IgD-negative memory B cell (primary cell): ENCODE measurements around the gene HINFP. TPM values are rescaled to one million over a fixed set of nuclear protein-coding genes. Genes with fewer than 3 reads are reported as not detected.
A peak's percentile ranks its signal among the peaks of the same experiment; 100 is the strongest.
"Not testable (repeated sequence)": the region's sequence is repeated elsewhere in the genome, so short reads cannot be mapped to it uniquely, and the experiment has no call there.

Experiments
- H3K27ac Mint-ChIP-seq, 3 donors: one replicate each; pipeline ENCODE4 v1.8.0; 2020 to 2022; ENCODE audit warnings: mild to moderate bottlenecking in 3 of 3, mixed read lengths in 3 of 3, moderate library complexity in 1 of 3
- H3K27me3 Mint-ChIP-seq: one replicate; pipeline ENCODE4 v1.8.0; 2021; ENCODE audit warnings: mixed read lengths
- H3K36me3 Mint-ChIP-seq: one replicate; pipeline ENCODE4 v1.8.0; 2020; ENCODE audit warnings: mild to moderate bottlenecking, mixed read lengths
- H3K4me1 Mint-ChIP-seq, 3 donors: one replicate each; pipeline ENCODE4 v1.8.0; 2020 to 2022; ENCODE audit warnings: mixed read lengths in 3 of 3, mild to moderate bottlenecking in 1 of 3
- H3K4me3 Mint-ChIP-seq, 4 donors: one replicate each; pipeline ENCODE4 v1.8.0; 2020 to 2022; ENCODE audit warnings: mild to moderate bottlenecking in 4 of 4, mixed read lengths in 4 of 4, moderate library complexity in 3 of 4
- H3K9me3 Mint-ChIP-seq, 3 donors: one replicate each; pipeline ENCODE4 v1.8.0; 2020 to 2021; ENCODE audit warnings: mixed read lengths in 3 of 3, mild to moderate bottlenecking in 1 of 3
- polyA plus RNA-seq: library from polyadenylated mRNA; unstranded; fragments of 300-500 nt; fragmentation: Illumina TruSeq; gene quantifications from one replicate; pipeline ENCODE4 v1.2.3, GENCODE V29; 2021

The HINFP gene
- polyA plus RNA-seq, 1 donor from 2014 or later, result 12.9 TPM

GRCh38 chr11:119152043-119152442 is 30.7 kb downstream of the HINFP start:
- Mint-ChIP-seq H3K4me1 (peaks cover 0 to 10% (median 5%) of the 10 kb centered on the region in 3 donors), H3K27me3 (peaks cover 47% of the 10 kb centered on the region), H3K9me3 (peaks cover 0 to 2% (median 0%) of the 10 kb centered on the region in 3 donors), H3K36me3 (no peaks in the 10 kb centered on the region), H3K27ac (no peak overlapping the region), H3K4me3 (no peak overlapping the region)

DNA sequence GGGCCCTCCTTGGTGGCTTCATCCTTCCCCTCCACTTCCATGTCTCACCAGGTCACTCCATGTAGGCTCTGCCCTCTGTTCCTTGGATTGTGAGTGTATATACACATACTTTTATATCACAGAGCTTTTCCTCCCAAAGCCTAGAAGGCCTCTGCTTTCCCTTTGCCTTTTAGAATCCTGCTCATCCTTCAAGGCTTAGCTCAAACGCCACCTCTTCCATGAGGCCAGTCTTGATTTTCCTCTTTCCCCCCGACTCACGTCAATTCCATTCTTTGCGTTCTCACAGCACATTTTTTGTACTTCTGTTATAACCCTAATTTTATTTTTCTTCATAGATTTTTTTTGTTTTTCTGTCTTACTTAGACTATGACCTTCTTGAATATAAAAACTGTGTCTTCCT is 31.2 kb downstream of the HINFP start:
- peaks cover 0 to 7% (median 5%) of the 10 kb centered on the region in 3 donors for H3K4me1 Mint-ChIP-seq

GRCh38 chr11:119153049-119153818 is 31.9 kb downstream of the HINFP start:
- no peaks in the 10 kb centered on the region for H3K36me3 Mint-ChIP-seq
- H3K4me3 Mint-ChIP-seq, result no peak overlapping the region
- peaks cover 0 to 2% (median 0%) of the 10 kb centered on the region in 3 donors for H3K9me3 Mint-ChIP-seq
- no peak overlapping the region for H3K27ac Mint-ChIP-seq
- peaks cover 40% of the 10 kb centered on the region for H3K27me3 Mint-ChIP-seq
- H3K4me1 Mint-ChIP-seq, result peaks cover 0 to 5% (median 1%) of the 10 kb centered on the region in 3 donors

More for the DNA sequence above, 31.2 kb downstream of the HINFP start:
- Mint-ChIP-seq H3K4me3 (no peak overlapping the region), H3K27me3 (peaks cover 43% of the 10 kb centered on the region), H3K9me3 (peaks cover 0 to 2% (median 0%) of the 10 kb centered on the region in 3 donors), H3K27ac (no peak overlapping the region), H3K36me3 (no peaks in the 10 kb centered on the region)

GRCh38 chr11:119154178-119154577 is 32.8 kb downstream of the HINFP start:
- H3K27ac Mint-ChIP-seq, result no peak overlapping the region
- H3K4me3 Mint-ChIP-seq, result no peak overlapping the region
- peaks cover 0 to 3% (median 0%) of the 10 kb centered on the region in 3 donors for H3K4me1 Mint-ChIP-seq
- peaks cover 37% of the 10 kb centered on the region for H3K27me3 Mint-ChIP-seq
- H3K36me3 Mint-ChIP-seq, result no peaks in the 10 kb centered on the region
- peaks cover 0 to 2% (median 0%) of the 10 kb centered on the region in 3 donors for H3K9me3 Mint-ChIP-seq

DNA sequence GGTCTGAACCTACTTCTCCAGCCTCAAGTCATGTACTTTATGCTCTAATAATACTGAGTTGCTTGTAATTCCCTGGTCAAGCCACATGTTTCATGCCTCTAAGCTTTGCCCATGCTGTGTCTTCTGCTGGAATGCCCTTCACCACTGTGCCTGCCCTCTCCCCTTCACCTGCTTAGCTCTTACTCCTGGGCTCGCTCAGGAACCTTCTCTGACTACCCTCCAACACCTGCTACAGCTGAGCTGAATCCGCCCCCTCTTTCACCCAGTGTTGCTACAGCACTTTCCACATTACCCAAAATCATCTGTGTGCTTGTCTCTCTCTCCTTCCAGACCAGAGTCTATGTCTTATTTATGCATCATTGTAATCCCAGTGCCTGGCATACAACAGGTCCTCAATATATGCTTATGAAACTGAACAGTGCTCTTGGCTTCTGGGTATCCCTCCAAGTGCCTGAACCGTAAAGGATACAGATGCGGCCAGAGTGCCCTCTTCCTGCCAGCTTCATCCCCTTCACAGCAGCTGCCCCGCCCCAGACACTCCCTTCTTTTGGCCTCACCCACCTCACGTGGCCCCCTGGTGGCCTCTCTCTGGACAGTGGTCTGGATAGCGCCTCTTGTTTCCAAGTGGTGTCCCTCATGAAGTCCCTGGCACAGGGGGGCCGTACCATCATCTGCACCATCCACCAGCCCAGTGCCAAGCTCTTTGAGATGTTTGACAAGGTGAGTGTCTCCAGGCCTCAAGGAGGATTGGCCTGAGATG is 34.5 kb downstream of the HINFP start:
- Mint-ChIP-seq H3K4me1 (peaks cover 0 to 3% (median 0%) of the 10 kb centered on the region in 3 donors), H3K9me3 (peaks cover 0 to 2% (median 0%) of the 10 kb centered on the region in 3 donors), H3K27ac (peak overlapping the region in 1 of 3 donors; percentile 88), H3K27me3 (peaks cover 29% of the 10 kb centered on the region), H3K4me3 (no peak overlapping the region), H3K36me3 (no peaks in the 10 kb centered on the region)

GRCh38 chr11:119156496-119156895 is 35.1 kb downstream of the HINFP start:
- Mint-ChIP-seq H3K27me3 (peaks cover 27% of the 10 kb centered on the region), H3K27ac (no peak overlapping the region), H3K9me3 (peaks cover 0 to 2% (median 0%) of the 10 kb centered on the region in 3 donors), H3K4me1 (no peaks in the 10 kb centered on the region), H3K4me3 (no peak overlapping the region), H3K36me3 (no peaks in the 10 kb centered on the region)

DNA sequence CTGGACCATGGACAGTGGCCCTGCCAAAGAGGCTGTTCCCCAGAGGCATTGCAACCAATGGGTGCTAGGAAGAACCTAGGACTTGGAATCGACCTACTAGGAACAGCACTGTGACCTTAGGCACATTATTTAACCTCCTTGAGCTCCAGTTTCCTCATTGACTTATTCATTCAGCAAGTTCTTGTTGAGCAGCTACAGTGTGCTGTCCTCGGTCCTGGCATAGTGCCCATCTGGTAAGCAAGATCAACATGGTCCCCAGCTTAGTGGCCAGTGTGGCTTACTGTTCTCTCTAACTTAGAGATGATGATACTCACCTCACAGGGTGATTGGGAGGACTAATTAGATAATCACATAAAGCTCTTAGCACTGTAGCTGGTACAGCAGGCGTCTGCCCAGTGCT is 35.7 kb downstream of the HINFP start:
- peaks cover 23% of the 10 kb centered on the region for H3K27me3 Mint-ChIP-seq

GRCh38 chr11:119158467-119158866 is 37.1 kb downstream of the HINFP start:
- Mint-ChIP-seq H3K9me3 (peaks cover 0 to 2% (median 0%) of the 10 kb centered on the region in 3 donors), H3K4me3 (no peak overlapping the region), H3K27ac (no peak overlapping the region), H3K36me3 (no peaks in the 10 kb centered on the region), H3K4me1 (no peaks in the 10 kb centered on the region), H3K27me3 (peaks cover 23% of the 10 kb centered on the region)

More for the DNA sequence above, 35.7 kb downstream of the HINFP start:
- Mint-ChIP-seq H3K36me3 (no peaks in the 10 kb centered on the region), H3K4me1 (no peaks in the 10 kb centered on the region), H3K27ac (no peak overlapping the region), H3K9me3 (peaks cover 0 to 2% (median 0%) of the 10 kb centered on the region in 3 donors), H3K4me3 (no peak overlapping the region)

DNA sequence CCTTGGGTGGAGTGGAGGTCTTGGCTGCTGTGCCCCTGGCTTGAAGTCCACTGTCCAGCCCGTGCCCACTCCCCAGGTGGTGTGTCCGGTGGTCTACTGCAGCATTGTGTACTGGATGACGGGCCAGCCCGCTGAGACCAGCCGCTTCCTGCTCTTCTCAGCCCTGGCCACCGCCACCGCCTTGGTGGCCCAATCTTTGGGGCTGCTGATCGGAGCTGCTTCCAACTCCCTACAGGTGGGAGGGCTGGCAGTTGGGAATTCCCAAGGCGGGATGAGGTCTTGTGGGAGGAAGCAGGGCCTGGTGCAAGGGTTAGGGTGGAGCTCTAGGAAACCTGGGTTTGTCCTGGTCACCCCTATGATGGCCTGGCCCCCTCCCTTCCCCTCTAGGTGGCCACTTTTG is 38.8 kb downstream of the HINFP start:
- Mint-ChIP-seq H3K4me1 (no peaks in the 10 kb centered on the region), H3K9me3 (no peaks in the 10 kb centered on the region), H3K27me3 (peaks cover 13% of the 10 kb centered on the region), H3K36me3 (no peaks in the 10 kb centered on the region), H3K27ac (no peak overlapping the region), H3K4me3 (no peak overlapping the region)

DNA sequence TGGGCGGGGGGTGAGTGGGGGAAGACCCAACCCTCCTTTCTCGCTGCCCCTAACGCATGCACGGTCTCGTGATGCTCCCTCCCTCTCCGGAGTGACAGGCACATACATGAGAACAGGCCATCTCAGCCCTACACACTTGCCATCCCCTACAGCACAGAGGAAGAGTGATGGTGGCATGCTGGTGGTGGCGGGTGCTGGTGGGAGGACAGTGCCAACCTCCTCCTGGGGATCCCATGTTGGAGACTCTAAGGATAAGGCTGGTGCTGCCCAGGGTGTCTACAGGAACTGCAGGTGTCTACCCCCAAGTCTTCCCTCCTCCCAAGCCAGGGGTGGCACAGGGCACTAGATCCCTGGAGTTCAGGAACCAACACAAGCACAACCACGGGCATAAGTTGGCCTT is 40.5 kb downstream of the HINFP start:
- Mint-ChIP-seq H3K4me1 (no peaks in the 10 kb centered on the region), H3K27ac (no peak overlapping the region), H3K4me3 (no peak overlapping the region), H3K9me3 (no peaks in the 10 kb centered on the region), H3K27me3 (peaks cover 1% of the 10 kb centered on the region), H3K36me3 (no peaks in the 10 kb centered on the region)

GRCh38 chr11:119166368-119167076 is 45.1 kb downstream of the HINFP start:
- H3K4me3 Mint-ChIP-seq, result peak overlapping the region in 1 of 4 donors; percentile 43
- H3K27ac Mint-ChIP-seq, result no peak overlapping the region
- H3K27me3 Mint-ChIP-seq, result no peaks in the 10 kb centered on the region
- H3K4me1 Mint-ChIP-seq, result peaks cover 0 to 2% (median 0%) of the 10 kb centered on the region in 3 donors
- no peaks in the 10 kb centered on the region for H3K9me3 Mint-ChIP-seq
- H3K36me3 Mint-ChIP-seq, result no peaks in the 10 kb centered on the region

- H3K9me3 Mint-ChIP-seq, H3K36me3 Mint-ChIP-seq, H3K4me3 Mint-ChIP-seq, H3K4me1 Mint-ChIP-seq, H3K27me3 Mint-ChIP-seq: not testable (repeated sequence)
- peak overlapping the region in 1 of 3 donors; percentile 5 for H3K27ac Mint-ChIP-seq
Observed at GRCh38 chr11:119167077-119167458, 45.7 kb downstream of the HINFP start.

DNA sequence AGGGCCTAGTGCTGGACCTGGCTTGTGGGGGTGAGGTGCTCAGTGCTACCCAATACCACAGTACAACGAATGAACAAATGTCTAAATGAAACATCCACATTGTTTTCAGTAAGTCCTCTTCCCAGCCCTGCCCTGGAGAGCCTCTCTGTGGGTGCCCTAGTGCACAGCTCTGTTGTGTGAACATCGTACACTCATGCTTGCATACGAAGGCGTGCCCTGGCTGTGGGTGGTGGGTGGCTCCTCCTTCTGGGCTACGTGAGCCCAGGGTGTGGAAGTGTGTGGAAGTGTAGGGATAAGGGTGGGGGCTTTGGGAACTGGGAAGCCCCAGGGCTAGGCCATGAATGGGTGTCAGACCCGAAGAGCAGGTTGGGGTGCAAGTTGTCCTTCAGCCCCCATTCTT is 46.6 kb downstream of the HINFP start:
- no peaks in the 10 kb centered on the region for H3K9me3 Mint-ChIP-seq
- peak overlapping the region; percentile 56 to 90 (median 86) for H3K4me3 Mint-ChIP-seq
- no peaks in the 10 kb centered on the region for H3K27me3 Mint-ChIP-seq
- H3K36me3 Mint-ChIP-seq, result peaks cover 2% of the 10 kb centered on the region
- peaks cover 0 to 2% (median 0%) of the 10 kb centered on the region in 3 donors for H3K4me1 Mint-ChIP-seq
- no peak overlapping the region for H3K27ac Mint-ChIP-seq

DNA sequence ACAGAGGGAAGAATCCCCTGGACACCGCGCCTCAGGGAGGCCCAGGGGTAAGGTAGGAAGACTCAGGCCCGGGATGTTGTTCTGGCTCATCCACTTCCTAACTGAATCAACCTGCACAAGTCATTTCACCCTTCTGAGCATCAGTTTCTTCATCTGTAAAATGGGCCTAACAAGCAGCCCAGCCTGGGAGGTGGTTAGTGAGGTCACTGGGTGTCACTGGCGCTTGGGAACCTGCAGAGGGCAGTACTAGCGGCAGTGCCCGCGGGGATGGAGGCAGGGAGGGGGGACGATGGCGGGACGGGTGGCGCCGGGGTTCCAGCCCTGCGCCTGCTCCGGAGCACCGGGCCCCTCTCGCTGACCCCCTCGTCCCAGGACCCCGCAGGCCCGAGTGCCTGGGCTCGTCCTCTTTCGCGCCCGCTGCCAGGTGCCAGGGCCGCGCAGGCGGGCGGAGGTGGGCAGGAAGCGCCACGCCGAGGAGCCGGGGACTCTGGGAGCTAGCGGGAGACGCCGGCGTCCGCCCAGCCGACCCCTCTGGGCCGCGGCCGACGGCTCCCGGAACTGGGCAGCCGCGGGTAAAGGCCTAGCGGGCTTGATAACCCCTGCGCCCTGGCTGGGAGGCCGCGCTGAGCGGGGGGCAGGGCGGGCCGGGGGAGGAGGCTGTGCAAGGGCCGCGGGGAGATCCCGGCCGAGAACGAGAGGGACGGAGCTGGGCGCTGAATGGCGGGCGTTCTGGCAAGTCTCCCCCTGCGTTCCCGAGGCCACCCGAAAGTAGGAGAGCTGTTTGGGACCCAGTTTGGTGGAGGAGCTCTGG is 47.3 kb downstream of the HINFP start, which contains the start of gene NLRX1:
NLRX1 (plus strand) TSS at position 255 of the 811 bp plus-strand sequence. CDS start 2,679 bp downstream, outside the sequence.
- Mint-ChIP-seq H3K4me3 (peak within 1 kb of the TSS; percentile 86 to 95 (median 92)), H3K27ac (peak within 1 kb of the TSS; percentile 71 to 88 (median 78)), H3K9me3 (no peaks in the 10 kb centered on the region), H3K36me3 (peaks cover 2% of the 10 kb centered on the region), H3K4me1 (peaks cover 0 to 2% (median 0%) of the 10 kb centered on the region in 3 donors), H3K27me3 (no peaks in the 10 kb centered on the region)
